GM18861 (cell line): ENCODE data around the gene TSKU.
"Not testable (repeated sequence)": the region's sequence is repeated elsewhere in the genome, so short reads cannot be mapped to it uniquely, and the experiment has no call there.

Experiments
- ATAC-seq: cut with Tn5 transposase; IDR thresholded peaks from one replicate; pipeline ENCODE4 v1.9.1; 2021; ENCODE audit not compliant: unreplicated experiment

TSKU gene, protein sequence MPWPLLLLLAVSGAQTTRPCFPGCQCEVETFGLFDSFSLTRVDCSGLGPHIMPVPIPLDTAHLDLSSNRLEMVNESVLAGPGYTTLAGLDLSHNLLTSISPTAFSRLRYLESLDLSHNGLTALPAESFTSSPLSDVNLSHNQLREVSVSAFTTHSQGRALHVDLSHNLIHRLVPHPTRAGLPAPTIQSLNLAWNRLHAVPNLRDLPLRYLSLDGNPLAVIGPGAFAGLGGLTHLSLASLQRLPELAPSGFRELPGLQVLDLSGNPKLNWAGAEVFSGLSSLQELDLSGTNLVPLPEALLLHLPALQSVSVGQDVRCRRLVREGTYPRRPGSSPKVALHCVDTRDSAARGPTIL

DNA sequence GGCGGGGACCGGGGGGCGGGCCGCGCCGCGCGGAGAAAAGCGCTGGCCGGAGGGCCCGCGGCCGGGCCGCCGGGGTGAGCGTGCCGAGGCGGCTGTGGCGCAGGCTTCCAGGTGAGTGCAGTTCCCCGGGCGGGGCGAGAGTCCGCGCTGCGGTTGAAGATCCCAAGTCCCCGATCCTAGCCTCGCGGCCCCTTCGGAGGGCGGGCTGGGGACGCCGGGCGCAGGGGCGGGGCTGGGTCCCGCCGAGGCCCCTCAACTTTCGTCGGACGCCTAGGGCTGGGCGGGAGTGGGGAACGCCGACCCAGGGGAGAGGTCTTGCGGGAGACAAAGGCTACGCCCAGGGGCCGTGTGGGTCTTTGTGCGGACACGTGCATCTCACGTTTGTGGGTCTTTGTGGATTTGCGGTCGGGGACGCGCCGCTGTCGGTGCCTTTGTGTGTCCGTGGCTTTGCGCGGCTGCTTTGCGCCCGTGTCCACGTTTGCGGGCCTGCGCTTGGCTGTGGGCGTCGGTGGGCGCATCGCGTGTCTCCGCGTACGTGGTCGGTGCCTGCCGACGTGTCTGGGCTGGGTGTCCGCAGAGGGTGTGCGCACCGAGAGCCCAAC lies at the start of gene TSKU:
Gene TSKU, plus strand, starts transcription at position 63 of the 602 bp plus-strand sequence. CDS start 12,261 bp downstream, outside the sequence.
- ATAC-seq: no peak

- ATAC-seq: not testable (repeated sequence)
Observed at GRCh38 chr11:76733906-76734305, 49.2 kb upstream of the TSKU start.

- no peak for ATAC-seq
Observed at GRCh38 chr11:76734456-76735420, 48.4 kb upstream of the TSKU start.

GRCh38 chr11:76735841-76736240 lies 47.3 kb upstream of the TSKU start:
- ATAC-seq: no peak

DNA sequence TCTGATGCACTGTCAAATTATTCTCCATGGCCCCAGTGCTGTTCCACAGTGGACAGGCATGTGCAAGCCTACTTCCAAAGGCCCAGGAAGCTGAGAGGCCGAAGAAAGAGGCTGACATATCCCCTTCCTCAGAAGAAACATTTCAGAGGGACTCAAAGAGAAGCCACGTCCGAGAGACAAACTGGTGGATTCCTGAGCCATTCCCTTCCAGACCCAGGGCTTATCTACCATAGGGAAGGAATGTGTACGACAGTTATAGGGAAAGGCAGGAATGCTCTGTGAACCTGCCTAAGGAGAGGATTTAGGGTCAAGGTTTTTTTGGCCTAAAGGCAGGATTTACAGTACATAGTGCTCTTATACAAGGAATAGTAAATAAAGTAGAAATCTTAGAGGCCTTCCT lies 46.9 kb upstream of the TSKU start:
- no peak for ATAC-seq

GRCh38 chr11:76736773-76737495 lies 46.2 kb upstream of the TSKU start:
- ATAC-seq: no peak

- ATAC-seq: no peak
Observed at GRCh38 chr11:76738618-76739240, 44.4 kb upstream of the TSKU start.

DNA sequence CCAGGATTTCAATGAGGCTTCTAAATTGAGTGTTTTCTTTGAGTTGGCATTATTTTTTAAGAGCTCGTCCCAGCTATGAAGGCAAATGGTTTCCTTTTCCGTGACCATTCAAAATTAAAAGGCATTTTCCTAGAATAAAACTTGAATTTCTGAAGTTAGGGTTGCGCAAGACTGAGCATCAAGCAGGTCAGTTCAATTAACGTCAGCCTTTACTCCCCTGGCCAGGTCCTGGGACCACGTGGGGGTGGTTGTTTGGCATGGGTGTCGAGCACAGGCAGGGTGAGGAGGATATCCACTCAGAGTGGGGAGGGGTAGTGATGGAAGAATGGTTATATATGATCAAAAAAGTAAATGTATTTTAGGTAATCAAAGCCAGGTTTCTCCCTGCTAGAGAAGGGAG lies 43.4 kb upstream of the TSKU start:
- no peak for ATAC-seq

GRCh38 chr11:76740772-76741171 lies 42.4 kb upstream of the TSKU start:
- ATAC-seq: no peak

- ATAC-seq: no peak
Observed at GRCh38 chr11:76742902-76743301, 40.3 kb upstream of the TSKU start.

DNA sequence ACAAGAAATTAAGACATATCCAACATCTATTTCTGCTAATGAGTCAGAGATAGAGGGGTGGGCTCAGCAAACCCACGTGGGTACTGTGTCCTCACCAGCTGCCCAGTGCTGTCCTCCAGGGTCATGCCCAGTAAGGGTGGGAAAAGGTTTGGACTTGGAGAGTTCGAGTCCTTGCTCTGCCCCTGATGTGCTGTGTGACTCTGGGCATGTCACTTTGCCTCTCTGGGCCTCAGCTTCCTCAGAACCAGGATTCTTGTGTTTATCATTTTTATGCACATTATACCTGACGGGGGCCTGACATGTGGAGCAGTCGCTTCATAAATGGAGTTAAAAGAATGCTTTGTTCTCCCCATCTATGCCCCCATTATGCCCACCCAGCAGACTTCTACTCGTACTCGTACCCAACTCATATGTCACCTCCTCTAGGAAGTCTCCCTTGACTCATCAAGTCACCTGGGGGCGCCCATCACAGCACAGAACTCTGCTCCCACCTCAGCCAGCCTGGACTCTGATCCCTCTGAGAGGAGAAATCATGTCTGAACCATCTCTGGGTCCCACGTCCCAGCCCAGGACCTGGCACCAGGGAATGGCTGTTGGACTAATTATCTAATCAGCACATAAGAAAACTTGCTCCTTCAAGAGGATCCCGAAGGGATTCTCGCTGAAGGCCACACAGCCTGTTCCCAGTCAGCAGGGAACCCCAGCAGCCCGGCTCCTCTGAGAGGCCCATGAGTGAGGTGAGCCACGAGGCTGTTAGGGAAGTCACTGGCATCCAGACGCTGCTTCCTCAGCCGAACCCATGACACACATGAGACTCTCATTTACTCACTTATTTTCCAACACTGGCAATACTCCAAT lies 38.7 kb upstream of the TSKU start:
- no peak for ATAC-seq

- ATAC-seq: no peak
Observed at GRCh38 chr11:76745044-76745376, 38.1 kb upstream of the TSKU start.

GRCh38 chr11:76745561-76746207 lies 37.5 kb upstream of the TSKU start:
- ATAC-seq: no peak

DNA sequence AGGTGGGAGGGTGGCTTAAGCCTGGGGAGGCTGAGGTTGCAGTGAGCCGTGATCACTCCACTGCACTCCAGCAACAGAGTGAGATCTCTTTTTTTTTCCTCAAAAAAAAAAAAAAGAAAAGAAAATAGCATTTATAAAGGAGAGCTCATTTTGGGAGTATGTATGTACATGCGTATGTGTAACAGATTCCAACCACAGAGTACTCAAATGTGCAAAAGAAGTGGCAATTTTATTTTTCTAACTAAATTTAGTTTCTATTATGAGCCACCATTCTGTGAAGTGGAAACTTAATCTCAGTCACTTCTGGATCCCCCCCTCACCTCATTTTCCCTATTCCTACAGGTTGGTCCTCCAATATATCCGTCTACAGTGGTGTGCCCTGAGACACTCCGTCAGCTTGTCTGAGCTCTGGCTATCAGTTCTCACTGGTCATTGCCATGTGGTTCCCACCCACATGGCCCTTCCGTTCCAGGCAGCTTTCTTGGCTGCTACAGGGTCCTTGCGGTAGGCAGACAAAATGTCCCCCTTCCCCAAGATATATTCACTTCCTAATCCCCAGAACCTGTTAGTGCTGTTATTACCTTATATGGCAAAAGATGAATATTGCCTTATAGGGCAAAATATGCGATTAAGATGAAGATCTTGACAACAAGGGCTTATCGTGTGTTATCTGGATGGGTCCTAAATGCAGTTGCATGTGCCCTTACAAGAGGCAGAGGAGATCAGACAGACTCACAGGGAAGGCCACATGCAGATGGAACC lies 35.8 kb upstream of the TSKU start:
- ATAC-seq: no peak

DNA sequence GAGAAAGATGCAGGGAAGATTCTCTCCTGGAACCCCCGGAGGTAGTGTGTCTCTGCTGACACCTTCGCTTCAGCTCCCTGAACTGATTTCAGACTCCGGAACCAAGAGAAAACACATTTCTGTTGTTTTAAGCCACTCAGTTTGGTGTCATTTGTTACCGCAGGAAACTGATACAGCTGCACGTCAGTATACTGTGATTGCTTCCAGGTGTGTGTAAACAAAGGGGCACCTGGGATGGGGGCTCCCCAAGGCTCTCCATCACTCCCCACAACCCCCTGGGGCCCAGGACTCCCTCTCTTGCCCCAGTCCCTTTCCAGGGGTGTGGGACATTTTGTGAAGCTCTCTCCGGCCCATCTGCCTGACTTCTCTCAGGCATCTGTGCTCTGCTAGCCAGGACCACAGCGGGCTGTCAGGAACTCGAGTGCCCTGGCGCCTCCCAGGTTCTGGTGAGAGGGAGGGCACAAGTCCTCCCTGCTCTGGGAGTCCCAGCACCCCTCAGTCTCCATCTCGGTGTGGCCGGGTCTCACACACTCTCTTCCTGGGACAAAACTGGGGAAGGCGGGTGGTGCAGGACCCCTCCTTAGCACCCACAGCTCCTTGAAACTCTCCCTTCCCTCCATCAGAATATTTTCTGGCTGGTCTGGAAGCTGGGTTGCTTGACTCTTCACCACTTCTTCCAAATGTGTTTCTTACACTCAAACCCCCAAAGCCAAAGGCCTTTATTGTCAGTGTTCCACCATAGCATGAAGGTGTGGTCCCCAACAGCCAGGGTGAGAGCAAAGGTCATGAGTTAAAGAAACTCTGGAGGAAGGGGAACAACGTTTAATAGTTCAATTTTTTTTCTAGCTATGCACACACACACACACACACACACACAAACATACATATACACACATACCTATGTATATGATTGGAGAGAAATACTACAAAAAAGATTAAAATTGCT lies 35.0 kb upstream of the TSKU start:
- ATAC-seq: no peak

DNA sequence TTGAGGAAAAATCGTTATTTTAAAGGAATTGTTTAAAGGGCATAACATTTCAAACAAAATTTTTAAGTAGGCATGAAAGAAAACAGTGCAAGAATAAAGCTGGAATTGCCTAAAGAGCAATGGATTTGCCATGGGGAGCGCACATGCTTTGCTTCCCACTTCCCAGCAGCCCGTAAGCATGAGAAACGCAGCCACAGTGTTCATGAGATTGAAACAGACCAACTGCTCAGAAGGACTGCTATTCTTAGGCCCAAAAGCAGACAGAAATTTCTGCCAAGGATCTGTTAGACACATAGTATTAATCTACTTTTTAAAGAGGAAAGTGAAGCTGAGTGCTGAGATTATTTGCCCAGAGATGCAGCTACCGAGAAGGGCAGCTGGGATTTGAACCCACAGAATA lies 34.2 kb upstream of the TSKU start:
- ATAC-seq: no peak

- ATAC-seq: no peak
Observed at GRCh38 chr11:76750067-76750466, 33.1 kb upstream of the TSKU start.
